H1 (cell line): ENCODE data around the gene DYNC1H1. TPM values are rescaled to one million over a fixed set of nuclear protein-coding genes. Genes with fewer than 3 reads are reported as not detected.

ENCODE experiments used
- CTCF ChIA-PET: fragments of 300-600 bp; sonication (Branson Sonifier 250); formaldehyde crosslinking; loops from one replicate; lab custom pipeline; 2021; ENCODE audit not compliant: partially characterized antibody; lab: Charles Lee
- POLR2A ChIA-PET: fragments of 300-600 bp; sonication (Branson Sonifier 250); formaldehyde crosslinking; loops from one replicate; lab custom pipeline; 2021; ENCODE audit warnings: inconsistent platforms; ENCODE audit not compliant: partially characterized antibody; lab: Charles Lee
- DNase-seq, 2 experiments: peaks; one replicate each; pipeline versions ENCODE4 v3.0.0 to v3.0.0-alpha.2; 2010 to 2022; ENCODE audit warnings: low spot score in 2 of 2, low read depth in 1 of 2, mixed read lengths in 1 of 2
- FAIRE-seq: peaks from 2 replicates; lab custom pipeline; 2011; peaks lifted over from hg19 to GRCh38; lab: Jason Lieb, UNC
- H2AFZ ChIP-seq: 2 replicates; pipeline ENCODE4 v1.8.1; 2012; ENCODE audit warnings: low read length, inconsistent platforms
- H2AK5ac ChIP-seq: 2 replicates; pipeline ENCODE4 v1.6.1; 2013; ENCODE audit warnings: low read depth, low read length
- H2BK120ac ChIP-seq: replicated peaks from 2 replicates; pipeline ENCODE3; 2013; ENCODE audit warnings: low read depth, low read length, inconsistent platforms
- H2BK12ac ChIP-seq: 2 replicates; pipeline ENCODE4 v1.6.1; 2013; ENCODE audit warnings: low read depth, low read length
- H2BK15ac ChIP-seq: 2 replicates; pipeline ENCODE4 v1.6.1; 2013; ENCODE audit warnings: low read length
- H2BK20ac ChIP-seq: 2 replicates; pipeline ENCODE4 v1.6.1; 2013; ENCODE audit warnings: low read length
- H2BK5ac ChIP-seq: 2 replicates; pipeline ENCODE4 v1.6.1; 2013; ENCODE audit warnings: low read depth, low read length
- H3K14ac ChIP-seq: 2 replicates; pipeline ENCODE4 v1.6.1; 2013; ENCODE audit warnings: inconsistent platforms; ENCODE audit not compliant: insufficient read length
- H3K18ac ChIP-seq: 2 replicates; pipeline ENCODE4 v1.6.1; 2013; ENCODE audit warnings: low read length; ENCODE audit errors: extremely low read depth
- H3K23ac ChIP-seq: 2 replicates; pipeline ENCODE4 v1.6.1; 2013; ENCODE audit warnings: inconsistent platforms; ENCODE audit not compliant: insufficient read length
- H3K23me2 ChIP-seq: 2 replicates; pipeline ENCODE4 v1.6.1; 2013; ENCODE audit warnings: low read depth, low read length
- H3K27ac ChIP-seq: 2 replicates; pipeline ENCODE4 v1.6.1; 2011; ENCODE audit warnings: low read depth, low read length, inconsistent platforms
- H3K27me3 ChIP-seq, 4 experiments: replicated peaks in 1 of 4; 1 replicate in 1 of 4; 2 replicates in 3 of 4; pipeline versions ENCODE4 v1.6.1 to v1.8.1; 2011 to 2013; ENCODE audit warnings: low read length in 3 of 4, mild to moderate bottlenecking in 3 of 4, inconsistent platforms in 2 of 4, mixed read lengths in 2 of 4, moderate library complexity in 1 of 4; ENCODE audit not compliant: control insufficient read depth in 3 of 4, insufficient read depth in 3 of 4; ENCODE audit errors: extremely low read depth in 1 of 4
- H3K36me3 ChIP-seq, 4 experiments: 2 replicates each; pipeline versions ENCODE4 v1.6.1 to v1.8.1; 2011 to 2013; ENCODE audit warnings: mild to moderate bottlenecking in 4 of 4, low read length in 3 of 4, moderate library complexity in 2 of 4, control low read depth in 1 of 4, inconsistent platforms in 1 of 4; ENCODE audit not compliant: insufficient read depth in 4 of 4, control insufficient read depth in 2 of 4
- H3K4ac ChIP-seq: replicated peaks from 2 replicates; pipeline ENCODE3; 2013; ENCODE audit warnings: low read length, low read depth, mixed read lengths, inconsistent platforms; ENCODE audit not compliant: insufficient read length
- H3K4me1 ChIP-seq, 4 experiments: replicated peaks in 1 of 4; 1 replicate in 1 of 4; 2 replicates in 3 of 4; pipeline versions ENCODE4 v1.6.1 to v1.8.1; 2011 to 2013; ENCODE audit warnings: low read length in 3 of 4, inconsistent platforms in 2 of 4, mixed read lengths in 1 of 4; ENCODE audit not compliant: insufficient read depth in 4 of 4, control insufficient read depth in 3 of 4
- H3K4me2 ChIP-seq, 2 experiments: 2 replicates each; pipeline versions ENCODE4 v1.6.1 to v1.8.1; 2011 to 2013; ENCODE audit warnings: low read depth in 2 of 2, low read length in 2 of 2, control low read depth in 1 of 2, inconsistent platforms in 1 of 2, mild to moderate bottlenecking in 1 of 2; ENCODE audit not compliant: insufficient read depth in 1 of 2
- H3K4me3 ChIP-seq, 4 experiments: fragments of 200-600, 300-600 bp in 1 of 4; sonication (generic), shearing (Covaris generic), sonication (Bioruptor Twin) in 1 of 4; 2 replicates each; pipeline versions ENCODE4 v1.5.1 to v1.8.1; 2011 to 2016; ENCODE audit warnings: low read length in 4 of 4, low read depth in 3 of 4, control low read depth in 2 of 4, inconsistent platforms in 2 of 4, mild to moderate bottlenecking in 2 of 4, mixed read lengths in 1 of 4, moderate library complexity in 1 of 4; ENCODE audit not compliant: insufficient read depth in 2 of 4; ENCODE audit errors: extremely low read depth in 1 of 4
- H3K56ac ChIP-seq: replicated peaks from 2 replicates; pipeline ENCODE3; 2013; ENCODE audit warnings: low read depth, mild to moderate bottlenecking, mixed read lengths, low read length, inconsistent platforms; ENCODE audit not compliant: insufficient read length
- H3K79me1 ChIP-seq: 2 replicates; pipeline ENCODE4 v1.6.1; 2013; ENCODE audit warnings: low read depth, low read length, control low read depth
- H3K79me2 ChIP-seq, 2 experiments: 2 replicates each; pipeline versions ENCODE4 v1.6.1 to v1.8.1; 2012 to 2013; ENCODE audit warnings: low read length in 2 of 2, mild to moderate bottlenecking in 2 of 2, inconsistent platforms in 1 of 2; ENCODE audit not compliant: insufficient read depth in 2 of 2, control insufficient read depth in 1 of 2
- H3K9ac ChIP-seq, 4 experiments: replicated peaks in 1 of 4; 1 replicate in 1 of 4; 2 replicates in 3 of 4; pipeline versions ENCODE4 v1.6.1 to v1.8.1; 2011 to 2013; ENCODE audit warnings: low read depth in 3 of 4, low read length in 3 of 4, control low read depth in 2 of 4, mild to moderate bottlenecking in 2 of 4, moderate library complexity in 2 of 4, inconsistent platforms in 1 of 4; ENCODE audit errors: extremely low read depth in 1 of 4
- H3K9me3 ChIP-seq, 2 experiments: 2 replicates each; pipeline versions ENCODE4 v1.6.1 to v1.8.1; 2012 to 2013; ENCODE audit warnings: mild to moderate bottlenecking in 2 of 2, moderate library complexity in 2 of 2, control low read depth in 1 of 2, inconsistent platforms in 1 of 2, low read depth in 1 of 2, low read length in 1 of 2, mixed read lengths in 1 of 2; ENCODE audit not compliant: insufficient read depth in 2 of 2
- H4K20me1 ChIP-seq, 2 experiments: replicated peaks in 1 of 2; 2 replicates each; pipeline versions ENCODE3 to v1.8.1; 2011 to 2013; ENCODE audit warnings: inconsistent platforms in 2 of 2, low read length in 2 of 2, mild to moderate bottlenecking in 1 of 2; ENCODE audit not compliant: insufficient read depth in 2 of 2, control insufficient read depth in 1 of 2
- H4K5ac ChIP-seq: 2 replicates; pipeline ENCODE4 v1.6.1; 2013; ENCODE audit warnings: low read length, low read depth, mixed read lengths, inconsistent platforms; ENCODE audit not compliant: insufficient read length
- H4K8ac ChIP-seq: 2 replicates; pipeline ENCODE4 v1.8.0; 2013; ENCODE audit warnings: mild to moderate bottlenecking, moderate library complexity, low read length, inconsistent platforms; ENCODE audit not compliant: insufficient read depth; ENCODE audit errors: extremely low read depth
- H4K91ac ChIP-seq: replicated peaks from 2 replicates; pipeline ENCODE3; 2013; ENCODE audit warnings: low read length, mixed read lengths, inconsistent platforms; ENCODE audit not compliant: insufficient read length
- CTCF ChIP-seq, 3 experiments: IDR thresholded peaks; 1 replicate in 2 of 3; 2 replicates in 1 of 3; pipeline versions ENCODE4 v1.5.1 to v1.6.1; 2011; ENCODE audit warnings: low read length in 3 of 3, mild to moderate bottlenecking in 3 of 3, inconsistent platforms in 2 of 3, low read depth in 1 of 3, moderate library complexity in 1 of 3; ENCODE audit not compliant: insufficient read depth in 1 of 3; ENCODE audit errors: control extremely low read depth in 1 of 3
- FOSL1 ChIP-seq: IDR thresholded peaks from 2 replicates; pipeline ENCODE4 v1.6.1; 2011; ENCODE audit warnings: mild to moderate bottlenecking, low read depth, low read length, moderate library complexity; ENCODE audit not compliant: insufficient read depth
- HDAC2 ChIP-seq, 2 experiments: fragments of 300-600 bp in 1 of 2; sonication (generic) in 1 of 2; IDR thresholded peaks; 2 replicates each; pipeline ENCODE4 v1.6.1; 2011 to 2012; ENCODE audit warnings: low read depth in 2 of 2, low read length in 2 of 2, mild to moderate bottlenecking in 2 of 2, moderate library complexity in 2 of 2, borderline replicate concordance in 1 of 2, inconsistent platforms in 1 of 2
- KDM4A ChIP-seq: IDR thresholded peaks from one replicate; pipeline ENCODE4 v1.7.1; 2012; ENCODE audit warnings: low read depth, mild to moderate bottlenecking, moderate library complexity, low read length, inconsistent platforms; ENCODE audit not compliant: severe bottlenecking
- KDM5A ChIP-seq: fragments of 200-600 bp; IDR thresholded peaks from 2 replicates; pipeline ENCODE4 v1.7.1; 2012; ENCODE audit warnings: mild to moderate bottlenecking, low read length, inconsistent platforms, mixed read lengths
- RAD21 ChIP-seq, 2 experiments: IDR thresholded peaks in 1 of 2; conservative IDR thresholded peaks in 1 of 2; 2 replicates each; pipeline ENCODE4 v1.6.1; 2011; ENCODE audit warnings: low read depth in 2 of 2, low read length in 2 of 2, improper control_type of control experiment in 1 of 2, inconsistent platforms in 1 of 2, mild to moderate bottlenecking in 1 of 2, moderate library complexity in 1 of 2
- WGBS, 2 experiments: shearing (Covaris generic) in 1 of 2; methylation state at CpG; one replicate each; pipeline versions ENCODE4 v1.1.6 to v1.1.7; 2013 to 2015; ENCODE audit warnings: low lambda C conversion rate in 2 of 2, mixed read lengths in 2 of 2, inconsistent platforms in 1 of 2, low coverage in 1 of 2, missing lambda C conversion rate in 1 of 2; ENCODE audit not compliant: insufficient replicate concordance in 2 of 2, insufficient coverage in 1 of 2, insufficient read length in 1 of 2; ENCODE audit errors: extremely low coverage in 1 of 2, missing lambda C conversion rate in 1 of 2; 5-methylcytosine and 5-hydroxymethylcytosine counted together
- polyA plus RNA-seq, 7 experiments: library from polyadenylated mRNA; depleted of rRNA in 3 of 7; stranded (reverse) in 5 of 7; unstranded in 2 of 7; fragments of >200 nt in 5 of 7; fragments of 200-250 nt in 2 of 7; gene quantifications; 1 replicate in 5 of 7; 2 replicates in 1 of 7; 4 replicates in 1 of 7; pipeline versions ENCODE4 v1.2.1 to v1.2.3, GENCODE V29; 2011 to 2013; ENCODE audit warnings: missing spikeins in 2 of 7, mixed read lengths in 2 of 7
- total RNA-seq: library from RNA; stranded (reverse); fragmentation: NEBNext Ultra II Directional; extraction: Animal tissue kit (Norgen Biotek cat#: 25700); gene quantifications from 2 replicates; pipeline ENCODE4 v1.2.1, GENCODE V29; 2021

The DYNC1H1 gene
- total and polyA plus RNA-seq, 2 of the 8 experiments (the other 6 are each of a cell fraction or from before 2014, with no cell fraction given): 238 to 387 TPM

DNA sequence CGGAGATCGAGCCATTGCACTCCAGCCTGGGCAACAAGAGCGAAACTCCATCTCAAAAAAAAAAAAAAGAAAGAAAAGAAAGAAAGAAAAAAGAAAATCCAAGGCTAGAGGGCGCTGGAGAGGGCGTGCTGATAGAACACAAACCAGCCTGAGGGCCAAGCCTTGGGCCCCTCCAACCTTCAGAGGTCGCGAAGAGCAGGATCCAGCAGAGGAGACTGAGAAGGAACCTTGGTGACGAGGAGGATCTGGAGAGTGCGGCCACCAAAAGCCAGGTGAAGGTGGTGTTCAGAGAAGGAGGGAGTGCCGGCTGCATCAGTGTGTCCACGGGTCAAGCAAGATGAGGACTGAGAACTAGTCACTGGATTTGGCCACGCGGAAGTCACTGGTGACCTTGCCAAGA lies 4.1 kb upstream of the DYNC1H1 start:
- Histone ChIP-seq H3K18ac (no peak overlapping the region), H2BK20ac (no peak overlapping the region), H2BK12ac (no peak overlapping the region), H4K5ac (no peak overlapping the region), H3K4ac (no peak overlapping the region), H3K9me3 (no peaks in the 10 kb centered on the region), H2AK5ac (no peak overlapping the region), H3K4me1 (peaks cover 0 to 3% (median 0%) of the 10 kb centered on the region in 4 experiments; a peak in 1 of 7 replicates), H3K23ac (no peak overlapping the region), H2BK120ac (no peak overlapping the region), H4K8ac (no peak overlapping the region), H2BK5ac (no peak overlapping the region), H3K4me2 (no peak overlapping the region; a peak in 1 of 4 replicates), H3K9ac (no peak overlapping the region), H2AFZ (peak overlapping the region; percentile 94), H3K79me2 (peaks cover 1 to 4% of the 10 kb centered on the region in 2 experiments; a peak in 2 of 4 replicates), H3K23me2 (peaks cover 3% of the 10 kb centered on the region), H3K14ac (no peak overlapping the region), H3K27me3 (peaks cover 4 to 26% (median 14%) of the 10 kb centered on the region in 4 experiments), H3K36me3 (no peaks in the 10 kb centered on the region), H4K20me1 (no peaks in the 10 kb centered on the region), H3K27ac (no peak overlapping the region), H2BK15ac (0 out of 2 replicates have a peak overlapping the region, but pooled peaks have one; percentile 95), H3K56ac (no peak overlapping the region), H3K4me3 (no peak overlapping the region), H4K91ac (peak overlapping the region; percentile 66), H3K79me1 (no peaks in the 10 kb centered on the region)
- FAIRE-seq: no peak
- ChIA-PET CTCF (interaction anchor here (0.6 to 3.7 kb wide), 12 partner anchors 9 to 533 kb away, joined by 3 to 23 read pairs (median 4); no protein-coding TSS in a partner anchor), POLR2A (interaction anchor here (2.1 kb wide), 1 partner anchor 11 kb away, joined by 5 read pairs; no protein-coding TSS in a partner anchor)
- peak in 1 of 2 experiments; percentile 60 for DNase-seq
- 55% methylated on average over 10 of the region's 13 CpGs; no CpG with 5 or more reads in 1 of the 2 experiments for WGBS, 2 experiments
- no peak for TF ChIP-seq FOSL1
- peak; percentile 35 to 54 (median 42); a peak in 3 of 4 replicates for TF ChIP-seq CTCF (IDR thresholded peaks at IDR 0.05; ENCODE audit: control extremely low read depth in 1 of 3, insufficient read depth in 1 of 3, low read depth in 1 of 3, low read length in 3 of 3)
- no peak for TF ChIP-seq KDM5A
- 0 out of 4 replicates have a peak, but pooled peaks of 1 of the 2 experiments have one; percentile 4 for TF ChIP-seq RAD21 (IDR thresholded peaks at IDR 0.05 in 1 of 2, conservative IDR thresholded peaks at IDR 0.05 in 1 of 2; ENCODE audit: low read depth in 2 of 2, low read length in 2 of 2)
- TF ChIP-seq HDAC2 (IDR thresholded peaks at IDR 0.05; ENCODE audit: borderline replicate concordance in 1 of 2, low read depth in 2 of 2, low read length in 2 of 2): no peak
- no peak for TF ChIP-seq KDM4A
